ENCODE data around the gene WNT1.

DNA sequence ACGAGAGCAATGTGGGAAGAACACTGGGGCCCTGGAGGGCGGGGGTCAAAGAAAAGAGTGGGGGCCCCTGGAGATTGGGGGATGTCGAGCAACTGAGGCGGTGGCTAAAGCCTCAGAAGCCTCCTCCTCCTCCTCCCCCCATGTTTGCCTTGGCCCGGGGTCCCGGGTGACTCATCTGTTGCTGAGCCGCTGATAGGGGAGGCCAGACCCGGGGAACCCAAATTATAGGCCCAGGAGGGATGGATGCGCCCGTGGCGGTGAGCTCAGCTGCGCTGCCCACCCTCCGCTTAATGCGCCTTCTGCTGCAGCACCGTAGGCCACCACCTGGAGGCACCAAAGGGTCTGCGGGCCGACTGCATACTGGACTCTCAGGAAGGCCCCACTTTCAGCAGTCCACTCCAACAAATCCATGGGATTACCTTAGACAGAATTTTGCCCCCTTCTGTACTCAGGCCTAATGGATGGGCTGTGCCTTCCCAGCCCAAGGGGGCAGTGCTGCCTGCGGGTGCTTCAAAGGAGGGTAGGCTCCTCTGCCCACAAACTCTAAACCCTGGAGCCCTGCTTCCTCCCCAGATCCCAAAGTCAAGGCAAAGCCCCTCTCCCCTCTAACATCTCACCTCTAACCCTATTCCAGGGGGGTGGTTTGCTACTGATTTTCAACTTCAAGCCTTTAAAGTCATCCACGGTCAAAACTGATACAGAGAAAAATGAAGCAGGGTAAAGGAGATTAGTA lies 4.0 kb upstream of the WNT1 start:
- TF ChIP-seq POLR2A (IDR thresholded peaks at IDR 0.05) (no peak), CTCF (IDR thresholded peaks at IDR 0.05) (peak in 1 of 2 donors; percentile 45)
